ENCODE measurements around the gene IL21R.

Gene IL21R

GRCh38 chr16:27492588-27492979, 90.6 kb downstream of the IL21R start:
- no peak for DNase-seq

- no peak for DNase-seq
These were observed 93.2 kb downstream of the IL21R start for GRCh38 chr16:27495191-27495590.

- DNase-seq, result no peak
These were observed 96.3 kb downstream of the IL21R start for GRCh38 chr16:27498031-27498825.

GRCh38 chr16:27498916-27499658, 97.1 kb downstream of the IL21R start:
- no peak for DNase-seq

GRCh38 chr16:27499659-27500055, 97.7 kb downstream of the IL21R start:
- no peak for DNase-seq

- DNase-seq, result no peak
These were observed 98.8 kb downstream of the IL21R start for GRCh38 chr16:27500801-27501200.
